GM19193 (cell line): ENCODE results near the gene MORN3.

Experiments used
- POLR2A ChIP-seq: IDR thresholded peaks from 4 replicates; pipeline ENCODE4 v1.6.1; 2011; ENCODE audit not compliant: insufficient read depth, insufficient read length; ENCODE audit errors: extremely low read depth

The MORN3 gene

GRCh38 chr12:121620333-121620891 is 49.0 kb downstream of the MORN3 start:
- TF ChIP-seq POLR2A: no peak

DNA sequence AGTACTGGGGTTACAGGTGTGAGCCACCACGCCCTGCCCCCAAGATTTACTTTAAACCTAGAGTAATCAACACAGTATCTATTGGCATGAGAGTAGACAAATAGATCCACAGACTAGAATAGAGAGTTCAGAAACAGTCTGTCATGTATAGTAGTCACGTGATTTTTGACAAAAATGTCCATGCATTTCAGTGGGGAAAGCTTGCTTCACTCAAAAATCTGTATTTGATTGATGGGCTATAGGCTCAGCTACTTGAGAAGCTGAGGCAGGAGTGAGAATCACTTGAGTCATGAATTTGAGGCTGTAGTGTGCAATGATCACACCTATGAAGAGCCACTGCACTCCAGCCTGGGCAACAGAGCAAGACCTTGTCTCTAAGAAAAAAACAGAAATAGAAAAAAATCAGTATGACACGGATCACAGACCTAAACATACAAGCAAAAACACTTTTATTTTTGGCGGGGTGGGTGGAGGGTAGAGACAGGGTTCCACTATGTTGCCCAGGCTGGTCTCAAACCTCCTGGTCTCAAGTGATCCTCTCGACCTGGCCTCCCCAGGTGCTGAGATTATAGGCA is 50.7 kb downstream of the MORN3 start:
- no peak for TF ChIP-seq POLR2A

GRCh38 chr12:121614872-121615467 is 54.5 kb downstream of the MORN3 start:
- TF ChIP-seq POLR2A: no peak

- no peak for TF ChIP-seq POLR2A
Observed at GRCh38 chr12:121613462-121613861, 56.0 kb downstream of the MORN3 start.

DNA sequence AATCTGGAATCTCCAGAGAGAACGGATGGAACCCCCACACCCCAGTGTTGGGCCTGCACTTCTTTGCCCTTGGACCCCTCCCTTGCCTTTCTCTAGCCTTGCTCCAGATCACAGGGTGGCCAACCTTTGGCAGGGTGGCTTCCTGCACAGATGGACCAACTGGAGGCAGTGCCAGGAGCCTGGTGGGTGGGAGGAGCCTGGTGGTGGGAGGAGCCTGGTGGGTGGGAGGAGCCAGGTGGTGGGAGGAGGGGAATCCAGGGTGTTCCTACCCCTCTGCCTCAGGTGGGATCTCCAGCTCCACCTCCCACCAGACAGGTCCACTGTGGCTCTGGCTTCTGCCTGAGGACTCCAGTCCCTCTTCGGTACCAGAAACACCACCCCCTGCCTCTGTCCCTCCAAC is 58.1 kb downstream of the MORN3 start:
- no peak for TF ChIP-seq POLR2A

GRCh38 chr12:121610239-121611149 is 59.0 kb downstream of the MORN3 start:
- TF ChIP-seq POLR2A: no peak

GRCh38 chr12:121608301-121608700 is 61.2 kb downstream of the MORN3 start:
- TF ChIP-seq POLR2A: no peak

GRCh38 chr12:121603581-121603980 is 65.9 kb downstream of the MORN3 start:
- no peak for TF ChIP-seq POLR2A

DNA sequence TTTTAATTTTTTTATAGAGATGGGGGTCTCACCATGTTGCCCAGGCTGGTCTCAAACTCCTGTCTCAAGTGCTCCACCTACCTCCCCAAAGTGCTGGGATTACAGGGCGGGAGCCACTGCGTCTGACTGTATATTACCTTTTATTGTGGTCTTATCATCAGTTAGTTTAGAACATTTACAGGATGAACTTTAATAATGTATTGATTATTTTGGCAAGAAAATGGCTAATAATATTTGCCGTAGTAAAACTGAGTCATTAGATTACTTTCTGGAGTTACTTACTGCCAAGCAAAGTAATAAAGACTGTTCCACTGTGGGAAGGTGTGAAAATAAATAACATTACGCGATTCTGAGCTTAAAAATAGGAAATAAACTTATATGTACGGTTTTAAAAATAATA is 66.7 kb downstream of the MORN3 start:
- TF ChIP-seq POLR2A: no peak

GRCh38 chr12:121600702-121601336 is 68.6 kb downstream of the MORN3 start:
- TF ChIP-seq POLR2A: no peak
